Caco-2 (cell line): ENCODE measurements around the gene HOXD8. TPM values are rescaled to one million over a fixed set of nuclear protein-coding genes. Genes with fewer than 3 reads are reported as not detected.

Experiments
- BruUV-seq: library from RNA; stranded (reverse); fragments of 400-500 nt; replicated peaks from 2 replicates; lab custom pipeline; 2021; lab: Mats Ljungman, UMichigan
- CTCF ChIA-PET: fragments of 300-600 bp; sonication (Branson Sonifier 250); formaldehyde crosslinking; loops from one replicate; lab custom pipeline; 2022; ENCODE audit warnings: antibody characterized with exemption; lab: Charles Lee
- POLR2A ChIA-PET: fragments of 300-600 bp; sonication (Branson Sonifier 250); formaldehyde crosslinking; loops from one replicate; lab custom pipeline; 2022; ENCODE audit warnings: antibody characterized with exemption; lab: Charles Lee
- DNase-seq, 2 experiments: peaks; one replicate each; pipeline versions ENCODE4 v3.0.0 to v3.0.0-alpha.2; 2020 to 2022
- H3K27me3 ChIP-seq: replicated peaks from 2 replicates; pipeline ENCODE4 v1.6.0; 2011; ENCODE audit warnings: low read length; ENCODE audit not compliant: control insufficient read depth, insufficient read depth
- H3K36me3 ChIP-seq: 2 replicates; pipeline ENCODE4 v1.5.1; 2011; ENCODE audit warnings: low read length; ENCODE audit not compliant: control insufficient read depth, insufficient read depth
- H3K4me1 ChIP-seq: fragments of 250-450 bp; sonication (Bioruptor Pico); 2 replicates; pipeline ENCODE4 v1.5.1; 2020; ENCODE audit warnings: mild to moderate bottlenecking
- H3K4me3 ChIP-seq: 2 replicates; pipeline ENCODE4 v1.5.1; 2011; ENCODE audit warnings: low read depth, mild to moderate bottlenecking, control low read depth, low read length
- H3K9me3 ChIP-seq: fragments of 250-450 bp; sonication (Bioruptor Pico); 2 replicates; pipeline ENCODE4 v1.5.1; 2020; ENCODE audit warnings: mild to moderate bottlenecking, moderate library complexity
- H3K27ac Mint-ChIP-seq: one replicate; pipeline ENCODE4 v1.8.0; 2022; ENCODE audit warnings: mixed read lengths; ENCODE audit not compliant: unreplicated experiment
- H3K27me3 Mint-ChIP-seq: one replicate; pipeline ENCODE4 v1.8.0; 2022; ENCODE audit warnings: mixed read lengths; ENCODE audit not compliant: insufficient read depth, unreplicated experiment
- H3K36me3 Mint-ChIP-seq: one replicate; pipeline ENCODE4 v1.8.0; 2022; ENCODE audit warnings: mild to moderate bottlenecking, mixed read lengths; ENCODE audit not compliant: insufficient read depth, unreplicated experiment
- H3K4me1 Mint-ChIP-seq: one replicate; pipeline ENCODE4 v1.8.0; 2022; ENCODE audit warnings: low read depth, mixed read lengths; ENCODE audit not compliant: unreplicated experiment
- H3K4me3 Mint-ChIP-seq: one replicate; pipeline ENCODE4 v1.8.0; 2022; ENCODE audit warnings: mild to moderate bottlenecking, moderate library complexity, mixed read lengths; ENCODE audit not compliant: unreplicated experiment
- H3K9me3 Mint-ChIP-seq: one replicate; pipeline ENCODE4 v1.8.0; 2022; ENCODE audit warnings: mixed read lengths; ENCODE audit not compliant: unreplicated experiment
- intact Hi-C: fragments of 100-400 bp; cut with micrococcal nuclease; formaldehyde crosslinking; loops from one replicate; pipeline ENCODE4 v1.10.0; 2022; ENCODE audit not compliant: unreplicated experiment
- total RNA-seq: library from RNA; stranded (reverse); gene quantifications from 2 replicates; pipeline ENCODE4 v1.2.3, GENCODE V29; 2022
- TF ChIP-seq, protein P1 (sequence below), 2 experiments: fragments of 200-600 bp in 1 of 2; IDR thresholded peaks; 1 replicate in 1 of 2; 2 replicates in 1 of 2; pipeline versions ENCODE4 v1.5.1 to v1.8.0; 2011 to 2022; ENCODE audit warnings: antibody characterized with exemption in 1 of 2, control low read depth in 1 of 2, inconsistent platforms in 1 of 2, low read depth in 1 of 2, low read length in 1 of 2, mild to moderate bottlenecking in 1 of 2, moderate library complexity in 1 of 2; ENCODE audit not compliant: insufficient read depth in 1 of 2, severe bottlenecking in 1 of 2, unreplicated experiment in 1 of 2

Gene HOXD8
- total RNA-seq, 1 experiment from 2014 or later = not detected

DNA sequence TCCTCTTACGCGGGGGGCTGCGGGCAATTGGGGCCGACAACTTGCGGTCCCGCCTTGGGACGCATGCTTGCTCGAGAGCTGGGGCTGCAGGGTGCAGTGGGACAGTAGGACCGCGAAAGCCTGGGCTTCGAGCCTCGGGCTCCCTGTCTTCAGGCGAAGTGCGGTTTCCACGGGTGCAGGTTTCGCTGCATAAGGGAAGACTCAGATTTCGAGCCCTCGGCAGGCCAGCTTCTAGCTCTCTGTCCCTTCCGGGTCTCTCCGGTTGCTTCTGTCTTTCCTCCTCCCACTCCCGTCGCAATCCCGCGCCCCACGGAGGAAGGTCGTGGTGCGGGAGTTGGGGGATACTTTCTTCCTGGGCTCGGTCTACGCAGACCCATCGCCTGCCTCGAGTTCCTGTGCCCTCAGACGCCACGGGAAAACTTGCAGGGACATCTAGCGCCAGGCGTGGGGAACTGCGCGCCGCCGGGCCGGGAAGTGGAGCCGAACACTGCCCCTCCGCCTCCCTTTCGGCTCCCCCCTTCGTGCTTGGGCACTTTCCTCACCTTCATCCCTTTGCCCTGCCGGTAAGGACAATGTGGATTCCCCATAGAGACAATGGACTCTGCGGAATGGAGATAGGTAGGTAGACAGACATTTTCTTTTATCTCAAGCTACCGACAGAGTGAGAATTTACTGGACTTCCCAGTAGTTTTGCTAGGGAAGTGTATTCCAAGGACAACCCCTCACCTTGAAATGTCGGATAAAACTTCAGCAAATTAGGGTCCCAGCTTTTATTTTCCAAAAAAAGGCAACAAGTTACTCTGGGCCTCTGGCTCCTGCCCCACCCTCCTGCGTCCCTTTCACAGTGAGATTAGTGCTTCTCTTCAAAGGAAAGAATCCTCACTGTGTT is 41.2 kb upstream of the HOXD8 start:
- POLR2A ChIA-PET = no interaction called here
- CTCF ChIA-PET = interaction anchor here (1.3 kb wide), 1 partner anchor 9 kb away, joined by 4 read pairs; no protein-coding TSS in a partner anchor

DNA sequence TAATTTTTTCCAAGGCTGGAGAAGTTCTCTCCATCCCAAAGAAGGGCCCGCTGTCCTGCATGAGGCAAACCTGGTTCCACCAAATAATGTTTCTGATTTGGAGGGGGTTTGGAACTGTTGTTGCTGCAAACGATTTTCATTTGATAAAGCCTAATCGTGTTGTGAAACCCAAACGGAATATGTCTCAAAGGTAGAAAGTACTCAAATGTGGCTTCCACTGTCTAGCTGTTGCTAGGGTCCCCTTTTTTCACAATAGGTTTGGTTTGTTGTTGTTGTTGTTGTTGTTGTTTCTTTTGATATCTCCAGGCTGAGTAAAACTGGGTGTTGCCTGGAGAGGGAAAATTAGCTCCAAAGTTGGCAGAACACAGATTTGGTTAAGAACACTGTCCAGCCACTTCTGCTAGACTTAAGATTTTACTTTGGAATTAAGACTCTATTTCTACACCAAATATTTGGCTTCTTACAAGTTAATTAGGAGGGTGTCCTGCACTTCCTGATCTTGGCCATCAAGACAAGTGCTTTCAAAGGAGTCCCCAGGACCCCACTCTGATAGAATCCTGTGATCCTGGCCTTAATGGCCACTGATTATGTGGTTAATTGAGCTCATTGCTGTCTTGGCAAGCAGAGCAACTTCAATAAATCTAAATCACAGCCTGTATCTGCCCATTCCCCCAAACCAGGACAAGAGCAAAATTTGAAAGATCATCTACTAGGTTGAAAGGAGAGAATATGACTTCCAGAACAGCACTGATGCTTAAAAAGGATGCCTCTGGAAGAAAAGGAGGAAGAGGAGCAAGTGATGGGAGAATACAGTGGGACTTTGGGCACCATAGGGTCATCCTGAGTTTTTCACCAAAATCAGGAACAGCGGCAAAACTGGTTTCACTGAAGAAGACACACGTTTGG is 40.3 kb upstream of the HOXD8 start:
- POLR2A ChIA-PET = no interaction called here
- Mint-ChIP-seq H3K27ac (no peak overlapping the region), H3K4me1 (peaks cover 12% of the 10 kb centered on the region), H3K9me3 (no peaks in the 10 kb centered on the region), H3K36me3 (no peaks in the 10 kb centered on the region), H3K27me3 (peaks cover 52% of the 10 kb centered on the region), H3K4me3 (no peak overlapping the region)
- peaks cover 24% of the 10 kb centered on the region for H3K27me3 ChIP-seq
- no TSS peak for BruUV-seq
- no peaks in the 10 kb centered on the region for H3K9me3 ChIP-seq
- no peak overlapping the region for H3K4me3 ChIP-seq
- TF ChIP-seq, protein P1, sequence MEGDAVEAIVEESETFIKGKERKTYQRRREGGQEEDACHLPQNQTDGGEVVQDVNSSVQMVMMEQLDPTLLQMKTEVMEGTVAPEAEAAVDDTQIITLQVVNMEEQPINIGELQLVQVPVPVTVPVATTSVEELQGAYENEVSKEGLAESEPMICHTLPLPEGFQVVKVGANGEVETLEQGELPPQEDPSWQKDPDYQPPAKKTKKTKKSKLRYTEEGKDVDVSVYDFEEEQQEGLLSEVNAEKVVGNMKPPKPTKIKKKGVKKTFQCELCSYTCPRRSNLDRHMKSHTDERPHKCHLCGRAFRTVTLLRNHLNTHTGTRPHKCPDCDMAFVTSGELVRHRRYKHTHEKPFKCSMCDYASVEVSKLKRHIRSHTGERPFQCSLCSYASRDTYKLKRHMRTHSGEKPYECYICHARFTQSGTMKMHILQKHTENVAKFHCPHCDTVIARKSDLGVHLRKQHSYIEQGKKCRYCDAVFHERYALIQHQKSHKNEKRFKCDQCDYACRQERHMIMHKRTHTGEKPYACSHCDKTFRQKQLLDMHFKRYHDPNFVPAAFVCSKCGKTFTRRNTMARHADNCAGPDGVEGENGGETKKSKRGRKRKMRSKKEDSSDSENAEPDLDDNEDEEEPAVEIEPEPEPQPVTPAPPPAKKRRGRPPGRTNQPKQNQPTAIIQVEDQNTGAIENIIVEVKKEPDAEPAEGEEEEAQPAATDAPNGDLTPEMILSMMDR (IDR thresholded peaks at IDR 0.05; ENCODE audit: insufficient read depth in 1 of 2, low read depth in 1 of 2, low read length in 1 of 2, severe bottlenecking in 1 of 2, unreplicated experiment in 1 of 2) = no peak
- DNase-seq = no peak
- peaks cover 19% of the 10 kb centered on the region; the same call in 1 of the 2 replicates for H3K4me1 ChIP-seq
- intact Hi-C loops = loop anchor here (1.0 to 10.0 kb wide), 3 partner anchors 204 to 723 kb away; no protein-coding TSS in a partner anchor
- no peaks in the 10 kb centered on the region for H3K36me3 ChIP-seq
- CTCF ChIA-PET = interaction anchor here (1.3 kb wide), 1 partner anchor 8 kb away, joined by 4 read pairs; no protein-coding TSS in a partner anchor

More for the DNA sequence above, 41.2 kb upstream of the HOXD8 start:
- intact Hi-C loops = loop anchor here (1.0 to 10.0 kb wide), 3 partner anchors 203 to 722 kb away; no protein-coding TSS in a partner anchor
- Mint-ChIP-seq H3K27me3 (peaks cover 52% of the 10 kb centered on the region), H3K36me3 (peaks cover 5% of the 10 kb centered on the region), H3K27ac (no peak overlapping the region), H3K9me3 (no peaks in the 10 kb centered on the region), H3K4me1 (peaks cover 12% of the 10 kb centered on the region), H3K4me3 (peak overlapping the region; percentile 71)
- no peaks in the 10 kb centered on the region for H3K9me3 ChIP-seq
- peaks cover 18% of the 10 kb centered on the region; the same call in 1 of the 2 replicates for H3K4me1 ChIP-seq
- peak overlapping the region; percentile 43 for H3K4me3 ChIP-seq
- BruUV-seq = no TSS peak
- TF ChIP-seq, protein P1 (IDR thresholded peaks at IDR 0.05; ENCODE audit: insufficient read depth in 1 of 2, low read depth in 1 of 2, low read length in 1 of 2, severe bottlenecking in 1 of 2, unreplicated experiment in 1 of 2) = peak; percentile 75 to 82
- H3K27me3 ChIP-seq = peaks cover 21% of the 10 kb centered on the region
- no peaks in the 10 kb centered on the region for H3K36me3 ChIP-seq
- peak in 1 of 2 experiments; percentile 71 for DNase-seq
